ENCODE data around the gene SORL1. TPM values are rescaled to one million over a fixed set of nuclear protein-coding genes. Genes with fewer than 3 reads are reported as not detected.

The SORL1 gene
- total RNA-seq, 3 donors from 2014 or later: 58.3 to 195 (median 109) TPM

DNA sequence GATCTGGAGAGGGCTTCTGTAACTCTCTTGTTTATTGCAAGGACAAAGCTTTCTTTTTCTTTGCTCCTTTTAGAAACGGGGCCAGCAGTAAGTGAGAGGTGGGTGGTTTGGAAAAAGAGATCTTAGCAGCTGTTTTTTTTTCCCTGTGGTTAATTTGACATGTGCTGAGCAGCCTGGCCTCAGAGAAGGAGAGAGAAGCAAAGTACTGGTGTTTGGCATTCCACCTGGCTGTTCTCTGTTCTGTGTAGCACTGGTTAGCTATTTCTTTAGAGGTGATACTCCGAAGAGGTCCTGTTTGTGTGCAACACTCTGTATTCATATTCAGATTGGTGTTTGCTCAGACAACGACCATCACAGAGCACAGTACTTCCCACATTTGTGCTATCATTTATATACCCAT, 81.5 kb downstream of the SORL1 start:
- no peak for ATAC-seq
- Histone ChIP-seq H3K36me3 (ENCODE audit: low read depth) (no peaks in the 10 kb centered on the region), H3K4me1 (ENCODE audit: low read depth) (no peaks in the 10 kb centered on the region), H3K4me3 (no peak overlapping the region), H3K9me3 (peaks cover 8% of the 10 kb centered on the region)
- DNase-seq: no peak
- TF ChIP-seq, protein P1, sequence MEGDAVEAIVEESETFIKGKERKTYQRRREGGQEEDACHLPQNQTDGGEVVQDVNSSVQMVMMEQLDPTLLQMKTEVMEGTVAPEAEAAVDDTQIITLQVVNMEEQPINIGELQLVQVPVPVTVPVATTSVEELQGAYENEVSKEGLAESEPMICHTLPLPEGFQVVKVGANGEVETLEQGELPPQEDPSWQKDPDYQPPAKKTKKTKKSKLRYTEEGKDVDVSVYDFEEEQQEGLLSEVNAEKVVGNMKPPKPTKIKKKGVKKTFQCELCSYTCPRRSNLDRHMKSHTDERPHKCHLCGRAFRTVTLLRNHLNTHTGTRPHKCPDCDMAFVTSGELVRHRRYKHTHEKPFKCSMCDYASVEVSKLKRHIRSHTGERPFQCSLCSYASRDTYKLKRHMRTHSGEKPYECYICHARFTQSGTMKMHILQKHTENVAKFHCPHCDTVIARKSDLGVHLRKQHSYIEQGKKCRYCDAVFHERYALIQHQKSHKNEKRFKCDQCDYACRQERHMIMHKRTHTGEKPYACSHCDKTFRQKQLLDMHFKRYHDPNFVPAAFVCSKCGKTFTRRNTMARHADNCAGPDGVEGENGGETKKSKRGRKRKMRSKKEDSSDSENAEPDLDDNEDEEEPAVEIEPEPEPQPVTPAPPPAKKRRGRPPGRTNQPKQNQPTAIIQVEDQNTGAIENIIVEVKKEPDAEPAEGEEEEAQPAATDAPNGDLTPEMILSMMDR (IDR thresholded peaks at IDR 0.05): no peak
- intact Hi-C loops (cut with DNase I, micrococcal nuclease): loop anchor here in 1 of 2 donors (10.0 kb wide), 1 partner anchor 219 kb away; no protein-coding TSS in a partner anchor

- intact Hi-C loops (cut with DNase I, micrococcal nuclease): loop anchor here in 1 of 2 donors (10.0 kb wide), 1 partner anchor 220 kb away; no protein-coding TSS in a partner anchor
- no peak overlapping the region for H3K4me3 ChIP-seq
- TF ChIP-seq, protein P1 (IDR thresholded peaks at IDR 0.05): no peak
- no peak for ATAC-seq
- H3K4me1 ChIP-seq (ENCODE audit: low read depth): no peaks in the 10 kb centered on the region
- no peaks in the 10 kb centered on the region for H3K36me3 ChIP-seq (ENCODE audit: low read depth)
- peaks cover 8% of the 10 kb centered on the region for H3K9me3 ChIP-seq
- no peak for DNase-seq
Measured at GRCh38 chr11:121534131-121535093, 82.3 kb downstream of the SORL1 start.

DNA sequence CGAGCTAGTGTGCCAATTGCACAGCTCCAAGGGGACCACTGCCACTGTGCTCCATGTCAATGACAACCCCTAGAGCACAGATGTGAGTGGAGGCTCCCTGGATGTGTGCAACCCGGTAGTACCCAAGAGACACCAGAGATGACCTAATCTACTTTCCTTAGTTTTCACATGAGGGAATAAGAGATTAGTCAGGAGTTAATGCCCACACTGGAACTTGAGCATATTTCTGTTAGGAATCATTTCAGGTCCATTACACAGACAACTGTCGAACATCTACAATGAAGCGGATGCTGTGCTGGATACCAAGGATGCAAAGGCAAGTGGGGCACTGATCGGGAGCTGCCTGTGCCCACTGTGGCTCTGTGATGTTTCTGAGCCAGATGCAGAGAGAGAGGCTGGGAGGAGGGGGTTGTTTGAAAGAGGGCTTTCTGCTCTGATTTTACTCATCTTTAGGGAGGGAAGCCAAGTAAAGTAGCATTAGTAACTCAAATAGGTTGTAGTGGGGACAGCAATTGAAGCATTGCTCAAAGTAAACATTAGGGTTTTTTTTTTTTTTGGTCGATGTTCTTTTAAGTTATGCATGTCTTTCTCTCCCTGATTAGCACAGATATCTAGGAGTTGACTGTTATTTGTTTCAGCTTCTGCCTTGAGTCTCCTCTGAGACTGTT, 83.1 kb downstream of the SORL1 start:
- no peak for ATAC-seq
- TF ChIP-seq, protein P1 (IDR thresholded peaks at IDR 0.05): no peak

DNA sequence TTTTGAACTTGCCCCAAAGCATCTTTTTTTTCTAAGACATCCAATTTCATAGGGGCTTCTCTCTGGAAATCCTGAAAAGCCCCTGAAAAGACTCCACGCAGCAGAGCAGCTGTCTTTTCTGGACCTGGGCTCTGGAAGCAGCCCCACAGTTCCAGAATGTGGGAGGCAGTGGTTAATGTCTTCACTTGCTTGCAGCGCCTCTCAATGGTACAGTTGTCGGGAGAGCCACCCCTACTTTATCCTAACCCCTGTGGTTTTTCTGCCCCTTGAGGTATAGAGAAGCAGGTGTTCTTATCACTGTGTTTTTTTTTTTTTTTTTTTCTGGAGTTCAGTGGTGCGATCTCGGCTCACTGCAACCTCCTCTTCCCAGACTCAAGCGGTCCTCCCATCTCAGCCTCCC, 84.0 kb downstream of the SORL1 start:
- no peak for DNase-seq
- Histone ChIP-seq H3K4me1 (ENCODE audit: low read depth) (no peaks in the 10 kb centered on the region), H3K9me3 (no peaks in the 10 kb centered on the region), H3K4me3 (no peak overlapping the region), H3K36me3 (ENCODE audit: low read depth) (no peaks in the 10 kb centered on the region)
- TF ChIP-seq, protein P1 (IDR thresholded peaks at IDR 0.05): no peak
- intact Hi-C loops (cut with DNase I, micrococcal nuclease): loop anchor here in 1 of 2 donors (10.0 kb wide), 1 partner anchor 221 kb away; no protein-coding TSS in a partner anchor
- no peak for ATAC-seq

More for the DNA sequence above, 83.1 kb downstream of the SORL1 start:
- DNase-seq: no peak
- H3K4me1 ChIP-seq (ENCODE audit: low read depth): no peaks in the 10 kb centered on the region
- intact Hi-C loops (cut with DNase I, micrococcal nuclease): loop anchor here in 1 of 2 donors (10.0 kb wide), 1 partner anchor 220 kb away; no protein-coding TSS in a partner anchor
- no peaks in the 10 kb centered on the region for H3K36me3 ChIP-seq (ENCODE audit: low read depth)
- peaks cover 5% of the 10 kb centered on the region for H3K9me3 ChIP-seq
- H3K4me3 ChIP-seq: no peak overlapping the region

GRCh38 chr11:121538054-121538453, 85.9 kb downstream of the SORL1 start:
- no peak for ATAC-seq
- Histone ChIP-seq H3K9me3 (no peaks in the 10 kb centered on the region), H3K4me3 (no peak overlapping the region), H3K4me1 (ENCODE audit: low read depth) (no peaks in the 10 kb centered on the region), H3K36me3 (ENCODE audit: low read depth) (no peaks in the 10 kb centered on the region)
- intact Hi-C loops (cut with DNase I, micrococcal nuclease): loop anchor here in 1 of 2 donors (10.0 kb wide), 1 partner anchor 223 kb away; no protein-coding TSS in a partner anchor
- no peak for DNase-seq
- TF ChIP-seq, protein P1 (IDR thresholded peaks at IDR 0.05): no peak

Data from mucosa of descending colon (tissue), 3 donors.